ENCODE data around the gene UBR4. TPM values are rescaled to one million over a fixed set of nuclear protein-coding genes. Genes with fewer than 3 reads are reported as not detected.

The UBR4 gene
- total RNA-seq, 2 experiments from 2014 or later = 116 to 125 TPM

DNA sequence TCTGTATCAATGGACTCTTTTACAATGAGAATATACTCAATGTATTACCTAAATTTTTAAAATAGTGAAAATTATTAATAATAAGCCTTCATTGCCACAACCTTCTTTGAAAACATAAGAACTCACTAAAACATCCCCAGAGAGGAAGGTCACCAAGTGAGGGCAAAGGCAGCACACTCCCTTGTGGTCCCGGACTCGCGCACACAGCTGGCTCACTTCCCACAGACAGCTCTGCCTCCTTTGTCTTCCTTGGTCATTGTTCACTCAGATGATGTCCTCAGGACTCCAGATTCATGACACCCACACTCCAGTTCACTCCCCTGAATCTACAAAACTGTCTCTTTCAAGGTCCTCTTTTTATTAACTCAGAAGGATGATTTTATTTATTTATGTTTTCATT is 19.2 kb upstream of the UBR4 start:
- H3K4me1 Mint-ChIP-seq (ENCODE audit: low read depth) = no peaks in the 10 kb centered on the region
- H3K4me3 Mint-ChIP-seq = no peak overlapping the region
- no peak overlapping the region for H3K27ac ChIP-seq (ENCODE audit: low read depth in 1 of 2, low read length in 2 of 2)
- peaks cover 86% of the 10 kb centered on the region for H3K36me3 ChIP-seq (ENCODE audit: insufficient read depth, low read length)
- ChIA-PET CTCF (no interaction called here), POLR2A (no interaction called here)
- intact Hi-C loops (cut with DNase I, micrococcal nuclease) = no loop called here
- H3K27ac Mint-ChIP-seq = no peak overlapping the region
- H3K4me1 ChIP-seq (ENCODE audit: insufficient read depth, low read length) = no peaks in the 10 kb centered on the region
- H3K27me3 Mint-ChIP-seq = no peaks in the 10 kb centered on the region
- no peaks in the 10 kb centered on the region for H3K9me3 ChIP-seq (ENCODE audit: control insufficient read depth in 1 of 2, insufficient read depth in 1 of 2, low read length in 2 of 2)
- DNase-seq (no peak), ATAC-seq (ENCODE audit: poor library complexity) (no peak)
- H3K4me3 ChIP-seq (ENCODE audit: low read length) = no peak overlapping the region
- no peaks in the 10 kb centered on the region for H3K9me3 Mint-ChIP-seq
- H3K36me3 Mint-ChIP-seq (ENCODE audit: low read depth) = peaks cover 90% of the 10 kb centered on the region
- no peaks in the 10 kb centered on the region for H3K27me3 ChIP-seq (ENCODE audit: control insufficient read depth in 1 of 2, insufficient read depth in 2 of 2, low read length in 2 of 2)
- TF ChIP-seq, protein P1, sequence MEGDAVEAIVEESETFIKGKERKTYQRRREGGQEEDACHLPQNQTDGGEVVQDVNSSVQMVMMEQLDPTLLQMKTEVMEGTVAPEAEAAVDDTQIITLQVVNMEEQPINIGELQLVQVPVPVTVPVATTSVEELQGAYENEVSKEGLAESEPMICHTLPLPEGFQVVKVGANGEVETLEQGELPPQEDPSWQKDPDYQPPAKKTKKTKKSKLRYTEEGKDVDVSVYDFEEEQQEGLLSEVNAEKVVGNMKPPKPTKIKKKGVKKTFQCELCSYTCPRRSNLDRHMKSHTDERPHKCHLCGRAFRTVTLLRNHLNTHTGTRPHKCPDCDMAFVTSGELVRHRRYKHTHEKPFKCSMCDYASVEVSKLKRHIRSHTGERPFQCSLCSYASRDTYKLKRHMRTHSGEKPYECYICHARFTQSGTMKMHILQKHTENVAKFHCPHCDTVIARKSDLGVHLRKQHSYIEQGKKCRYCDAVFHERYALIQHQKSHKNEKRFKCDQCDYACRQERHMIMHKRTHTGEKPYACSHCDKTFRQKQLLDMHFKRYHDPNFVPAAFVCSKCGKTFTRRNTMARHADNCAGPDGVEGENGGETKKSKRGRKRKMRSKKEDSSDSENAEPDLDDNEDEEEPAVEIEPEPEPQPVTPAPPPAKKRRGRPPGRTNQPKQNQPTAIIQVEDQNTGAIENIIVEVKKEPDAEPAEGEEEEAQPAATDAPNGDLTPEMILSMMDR (IDR thresholded peaks at IDR 0.05) = no peak

DNA sequence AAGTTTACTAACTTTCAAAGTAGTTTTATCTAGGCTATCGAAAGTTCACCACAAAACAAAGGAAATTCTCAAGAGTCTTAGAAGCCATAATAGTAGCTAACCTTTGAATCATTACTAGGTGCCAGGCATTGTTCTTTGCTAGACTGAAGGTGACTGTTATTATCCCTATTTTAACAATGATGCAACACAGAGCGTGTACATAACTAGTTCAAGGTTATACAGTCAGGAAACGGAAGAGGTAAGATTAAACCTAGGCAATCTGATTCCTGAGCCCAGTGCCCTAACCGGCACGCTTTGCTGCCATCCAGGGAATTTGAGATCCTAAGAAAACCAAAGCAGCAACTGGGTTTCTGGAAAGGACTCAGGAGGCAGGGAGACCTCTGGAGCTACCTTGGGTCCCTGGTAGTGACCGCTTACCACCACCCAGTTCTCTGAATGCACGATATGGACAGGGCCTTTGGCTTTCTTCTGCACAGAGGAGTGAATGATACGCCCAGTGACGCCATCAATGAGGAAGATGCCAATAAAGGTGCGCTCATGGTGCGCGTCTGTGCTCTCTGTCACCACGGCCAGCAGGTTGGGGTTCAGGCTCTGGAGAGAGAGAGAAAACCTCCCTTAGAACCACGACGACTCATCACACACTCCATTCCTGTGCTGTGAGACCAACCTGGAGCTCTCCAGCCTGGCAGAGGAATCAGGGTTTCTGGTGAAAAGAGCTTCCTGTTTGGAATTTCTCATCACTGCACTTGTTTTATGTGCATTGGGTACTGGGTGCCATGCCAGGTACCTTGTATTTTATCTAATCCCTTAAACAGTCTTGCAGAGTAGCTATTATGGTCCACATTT is 13.1 kb upstream of the UBR4 start:
- no peak for ATAC-seq (ENCODE audit: poor library complexity)
- H3K27me3 ChIP-seq (ENCODE audit: control insufficient read depth in 1 of 2, insufficient read depth in 2 of 2, low read length in 2 of 2) = no peaks in the 10 kb centered on the region

DNA sequence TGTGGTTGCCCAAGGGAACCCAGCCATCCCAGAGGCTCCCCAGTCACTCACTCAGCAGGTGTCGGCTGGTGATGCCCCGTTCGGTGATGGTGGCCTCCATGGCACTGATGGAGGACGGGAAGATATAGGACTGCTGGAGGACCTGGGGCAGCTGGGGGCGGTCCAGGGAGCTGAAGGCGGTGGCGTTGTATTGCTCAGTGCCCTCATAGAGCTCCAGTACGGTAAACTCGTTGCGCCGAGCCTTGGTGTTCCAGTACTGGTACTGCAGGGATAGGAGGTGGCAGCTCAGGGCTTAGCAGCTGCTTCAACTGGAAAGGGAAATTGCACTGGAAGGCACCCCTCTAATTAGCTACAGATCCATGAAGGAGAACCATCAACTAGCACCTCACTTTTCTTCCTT is 12.5 kb upstream of the UBR4 start:
- ATAC-seq (ENCODE audit: poor library complexity) (no peak), DNase-seq (no peak)
- no peak overlapping the region for H3K4me3 Mint-ChIP-seq
- Histone ChIP-seq H3K4me3 (ENCODE audit: low read length) (no peak overlapping the region), H3K9me3 (ENCODE audit: control insufficient read depth in 1 of 2, insufficient read depth in 1 of 2, low read length in 2 of 2) (no peaks in the 10 kb centered on the region), H3K27me3 (ENCODE audit: control insufficient read depth in 1 of 2, insufficient read depth in 2 of 2, low read length in 2 of 2) (no peaks in the 10 kb centered on the region), H3K36me3 (ENCODE audit: insufficient read depth, low read length) (peaks cover 86% of the 10 kb centered on the region), H3K4me1 (ENCODE audit: insufficient read depth, low read length) (no peaks in the 10 kb centered on the region), H3K27ac (ENCODE audit: low read depth in 1 of 2, low read length in 2 of 2) (no peak overlapping the region)
- H3K4me1 Mint-ChIP-seq (ENCODE audit: low read depth) = no peaks in the 10 kb centered on the region
- intact Hi-C loops (cut with DNase I, micrococcal nuclease) = no loop called here
- H3K36me3 Mint-ChIP-seq (ENCODE audit: low read depth) = peaks cover 87% of the 10 kb centered on the region
- peak overlapping the region; percentile 14 for H3K27ac Mint-ChIP-seq
- no peaks in the 10 kb centered on the region for H3K27me3 Mint-ChIP-seq
- CTCF ChIA-PET = no interaction called here
- POLR2A ChIA-PET = no interaction called here
- H3K9me3 Mint-ChIP-seq = no peaks in the 10 kb centered on the region
- TF ChIP-seq, protein P1 (IDR thresholded peaks at IDR 0.05) = no peak

More for the DNA sequence above, 13.1 kb upstream of the UBR4 start:
- no peak overlapping the region for H3K4me3 ChIP-seq (ENCODE audit: low read length)
- Mint-ChIP-seq H3K36me3 (ENCODE audit: low read depth) (peaks cover 88% of the 10 kb centered on the region), H3K4me1 (ENCODE audit: low read depth) (no peaks in the 10 kb centered on the region), H3K4me3 (no peak overlapping the region), H3K27ac (peak overlapping the region; percentile 14), H3K27me3 (no peaks in the 10 kb centered on the region), H3K9me3 (no peaks in the 10 kb centered on the region)
- CTCF ChIA-PET = no interaction called here
- peaks cover 84% of the 10 kb centered on the region for H3K36me3 ChIP-seq (ENCODE audit: insufficient read depth, low read length)
- H3K9me3 ChIP-seq (ENCODE audit: control insufficient read depth in 1 of 2, insufficient read depth in 1 of 2, low read length in 2 of 2) = no peaks in the 10 kb centered on the region
- no peak overlapping the region for H3K27ac ChIP-seq (ENCODE audit: low read depth in 1 of 2, low read length in 2 of 2)
- no peaks in the 10 kb centered on the region for H3K4me1 ChIP-seq (ENCODE audit: insufficient read depth, low read length)
- TF ChIP-seq, protein P1 (IDR thresholded peaks at IDR 0.05) = no peak
- intact Hi-C loops (cut with DNase I, micrococcal nuclease) = no loop called here
- POLR2A ChIA-PET = no interaction called here
- DNase-seq = no peak

Data from CD4-positive, alpha-beta T cell (primary cell).